Measurements from ENCODE around the gene ATP8A2.

The ATP8A2 gene

GRCh38 chr13:25881136-25881926 is 509.6 kb downstream of the ATP8A2 start:
- no peak for DNase-seq (ENCODE audit: low read depth in 2 of 2)

GRCh38 chr13:25881971-25882451 is 510.2 kb downstream of the ATP8A2 start:
- no peak for DNase-seq (ENCODE audit: low read depth in 2 of 2)

- no peak for DNase-seq (ENCODE audit: low read depth in 2 of 2)
Observed at GRCh38 chr13:25882466-25883357, 510.9 kb downstream of the ATP8A2 start.

- DNase-seq (ENCODE audit: low read depth in 2 of 2) = no peak
Observed at GRCh38 chr13:25885418-25885817, 513.6 kb downstream of the ATP8A2 start.

- DNase-seq (ENCODE audit: low read depth in 2 of 2) = no peak
Observed at GRCh38 chr13:25886438-25887214, 514.9 kb downstream of the ATP8A2 start.

- no peak for DNase-seq (ENCODE audit: low read depth in 2 of 2)
Observed at GRCh38 chr13:25887962-25888655, 516.3 kb downstream of the ATP8A2 start.

- no peak for DNase-seq (ENCODE audit: low read depth in 2 of 2)
Observed at GRCh38 chr13:25890671-25891212, 519.0 kb downstream of the ATP8A2 start.

GRCh38 chr13:25898991-25899390 is 527.2 kb downstream of the ATP8A2 start:
- DNase-seq (ENCODE audit: low read depth in 2 of 2) = no peak

- no peak for DNase-seq (ENCODE audit: low read depth in 2 of 2)
Observed at GRCh38 chr13:25899464-25899863, 527.7 kb downstream of the ATP8A2 start.

GRCh38 chr13:25899952-25900351 is 528.2 kb downstream of the ATP8A2 start:
- DNase-seq (ENCODE audit: low read depth in 2 of 2) = no peak

- no peak for DNase-seq (ENCODE audit: low read depth in 2 of 2)
Observed at GRCh38 chr13:25901460-25902376, 529.9 kb downstream of the ATP8A2 start.

GRCh38 chr13:25902455-25902854 is 530.7 kb downstream of the ATP8A2 start:
- DNase-seq (ENCODE audit: low read depth in 2 of 2) = no peak

- DNase-seq (ENCODE audit: low read depth in 2 of 2) = no peak
Observed at GRCh38 chr13:25902891-25903341, 531.1 kb downstream of the ATP8A2 start.

- no peak for DNase-seq (ENCODE audit: low read depth in 2 of 2)
Observed at GRCh38 chr13:25904830-25905229, 533.1 kb downstream of the ATP8A2 start.

- DNase-seq (ENCODE audit: low read depth in 2 of 2) = no peak
Observed at GRCh38 chr13:25905611-25906010, 533.8 kb downstream of the ATP8A2 start.

GRCh38 chr13:25906191-25906661 is 534.5 kb downstream of the ATP8A2 start:
- no peak for DNase-seq (ENCODE audit: low read depth in 2 of 2)

GRCh38 chr13:25908366-25908765 is 536.6 kb downstream of the ATP8A2 start:
- DNase-seq (ENCODE audit: low read depth in 2 of 2) = no peak

- DNase-seq (ENCODE audit: low read depth in 2 of 2) = no peak
Observed at GRCh38 chr13:25910243-25910642, 538.5 kb downstream of the ATP8A2 start.

GRCh38 chr13:25910991-25911419 is 539.2 kb downstream of the ATP8A2 start:
- no peak for DNase-seq (ENCODE audit: low read depth in 2 of 2)

GRCh38 chr13:25912961-25913360 is 541.2 kb downstream of the ATP8A2 start:
- DNase-seq (ENCODE audit: low read depth in 2 of 2) = no peak

Data from stimulated activated CD4-positive, alpha-beta T cell treated with anti-CD3 and anti-CD28 coated beads, Interleukin-12 subunit alpha, Interleukin-12 subunit beta, amount 100 ng/mL, for 24 hours (primary cell).